ENCODE results near the gene NAALADL1. TPM values are rescaled to one million over a fixed set of nuclear protein-coding genes. Genes with fewer than 3 reads are reported as not detected.

The NAALADL1 gene
- total and polyA plus RNA-seq, 2 of the 4 experiments (the other 2 are of a cell fraction) = 3.8 to 5.8 TPM

GRCh38 chr11:64996327-64996709, 62.0 kb downstream of the NAALADL1 start (continued):
- TF ChIP-seq USF2 (IDR thresholded peaks at IDR 0.05; ENCODE audit: low read depth, low read length) (no peak), CEBPB (IDR thresholded peaks at IDR 0.05; ENCODE audit: low read depth, low read length) (no peak), RCOR1 (IDR thresholded peaks at IDR 0.05; ENCODE audit: insufficient replicate concordance, low read length) (no peak), RAD21 (IDR thresholded peaks at IDR 0.05; ENCODE audit: low read length) (no peak), MAFK (IDR thresholded peaks at IDR 0.05; ENCODE audit: low read depth, low read length) (no peak)

Small RNAs within 50 kb of the gene (microRNA-seq; reads per million reads assigned to microRNA genes)
- gene MIR6879 (ENCODE audit: insufficient read depth in 1 of 2, insufficient read length in 1 of 2, unreplicated experiment in 1 of 2) (0 reads per million in 2 experiments), gene SNX15 (ENCODE audit: insufficient read depth, insufficient read length) (not detected)

Small RNAs within 50 kb of the gene (small RNA-seq; reads per million reads assigned to genes)
- gene MIR6879 (0 reads per million in 5 experiments), gene SNX15 (0 to 2.4 (median 0) reads per million in 5 experiments)

Other genes with a start within 250 kb of the NAALADL1 start
- 8.8 and 9.4 TPM in 2 replicates for gene MEN1, start 248.0 kb downstream of the NAALADL1 start, total RNA-seq (2012; rRNA removed)
- gene MEN1, start 248.0 kb downstream of the NAALADL1 start, polyA plus RNA-seq (2012; rRNA removed) = 35.7 and 44.7 TPM in 2 replicates
- gene CDC42BPG, start 213.9 kb downstream of the NAALADL1 start, total RNA-seq (2012; rRNA removed) = under 0.01 TPM in 2 replicates
- 0.10 and 0.12 TPM in 2 replicates for gene CDC42BPG, start 213.9 kb downstream of the NAALADL1 start, polyA plus RNA-seq (2012; rRNA removed)
- 107 and 125 TPM in 2 replicates for gene EHD1, start 179.9 kb downstream of the NAALADL1 start, total RNA-seq (2012; rRNA removed)
- 209 and 216 TPM in 2 replicates for gene EHD1, start 179.9 kb downstream of the NAALADL1 start, polyA plus RNA-seq (2012; rRNA removed)
- gene ATG2A, start 141.3 kb downstream of the NAALADL1 start, total RNA-seq (2012; rRNA removed) = 3.2 and 3.6 TPM in 2 replicates
- gene ATG2A, start 141.3 kb downstream of the NAALADL1 start, polyA plus RNA-seq (2012; rRNA removed) = 10.5 and 12.7 TPM in 2 replicates
- 6.4 and 6.5 TPM in 2 replicates for gene PPP2R5B, start 133.9 kb downstream of the NAALADL1 start, total RNA-seq (2012; rRNA removed)
- gene PPP2R5B, start 133.9 kb downstream of the NAALADL1 start, polyA plus RNA-seq (2012; rRNA removed) = 23.5 and 23.6 TPM in 2 replicates
- gene GPHA2, start 122.7 kb downstream of the NAALADL1 start, total RNA-seq (2012; rRNA removed) = not detected in 2 replicates
- not detected in 2 replicates for gene GPHA2, start 122.7 kb downstream of the NAALADL1 start, polyA plus RNA-seq (2012; rRNA removed)
- not detected in 2 replicates for gene MAJIN, start 86.4 kb downstream of the NAALADL1 start, total RNA-seq (2012; rRNA removed)
- not detected in 2 replicates for gene MAJIN, start 86.4 kb downstream of the NAALADL1 start, polyA plus RNA-seq (2012; rRNA removed)
- 0.36 and 0.56 TPM in 2 replicates for gene BATF2, start 61.6 kb downstream of the NAALADL1 start, total RNA-seq (2012; rRNA removed)
- 1.2 and 1.6 TPM in 2 replicates for gene BATF2, start 61.6 kb downstream of the NAALADL1 start, polyA plus RNA-seq (2012; rRNA removed)
- gene ARL2, start 44.4 kb downstream of the NAALADL1 start, total RNA-seq (2012; rRNA removed) = 46.4 and 48.9 TPM in 2 replicates
- 152 and 168 TPM in 2 replicates for gene ARL2, start 44.4 kb downstream of the NAALADL1 start, polyA plus RNA-seq (2012; rRNA removed)
- 8.1 and 9.0 TPM in 2 replicates for gene SNX15, start 31.1 kb downstream of the NAALADL1 start, total RNA-seq (2012; rRNA removed)
- gene SNX15, start 31.1 kb downstream of the NAALADL1 start, polyA plus RNA-seq (2012; rRNA removed) = 15.2 and 16.3 TPM in 2 replicates
- 2.8 and 2.9 TPM in 2 replicates for gene SAC3D1, start 17.3 kb downstream of the NAALADL1 start, total RNA-seq (2012; rRNA removed)
- gene SAC3D1, start 17.3 kb downstream of the NAALADL1 start, polyA plus RNA-seq (2012; rRNA removed) = 13.2 and 15.4 TPM in 2 replicates
- gene CDCA5, start 25.5 kb upstream of the NAALADL1 start, total RNA-seq (2012; rRNA removed) = 9.1 and 10.0 TPM in 2 replicates
- gene CDCA5, start 25.5 kb upstream of the NAALADL1 start, polyA plus RNA-seq (2012; rRNA removed) = 14.0 and 14.9 TPM in 2 replicates
- 24.0 and 27.2 TPM in 2 replicates for gene ZFPL1, start 25.7 kb upstream of the NAALADL1 start, total RNA-seq (2012; rRNA removed)
- 67.5 and 75.6 TPM in 2 replicates for gene ZFPL1, start 25.7 kb upstream of the NAALADL1 start, polyA plus RNA-seq (2012; rRNA removed)
- gene VPS51, start 37.7 kb upstream of the NAALADL1 start, total RNA-seq (2012; rRNA removed) = 82.5 and 113 TPM in 2 replicates
- gene VPS51, start 37.7 kb upstream of the NAALADL1 start, polyA plus RNA-seq (2012; rRNA removed) = 56.3 and 71.2 TPM in 2 replicates
- 4.7 and 5.7 TPM in 2 replicates for gene TM7SF2, start 53.3 kb upstream of the NAALADL1 start, total RNA-seq (2012; rRNA removed)
- gene TM7SF2, start 53.3 kb upstream of the NAALADL1 start, polyA plus RNA-seq (2012; rRNA removed) = 7.6 and 11.5 TPM in 2 replicates
- gene ZNHIT2, start 59.1 kb upstream of the NAALADL1 start, total RNA-seq (2012; rRNA removed) = 3.6 and 3.9 TPM in 2 replicates
- gene ZNHIT2, start 59.1 kb upstream of the NAALADL1 start, polyA plus RNA-seq (2012; rRNA removed) = 5.9 and 7.7 TPM in 2 replicates
- gene FAU, start 63.6 kb upstream of the NAALADL1 start, total RNA-seq (2012; rRNA removed) = 189 and 285 TPM in 2 replicates
- 652 and 804 TPM in 2 replicates for gene FAU, start 63.6 kb upstream of the NAALADL1 start, polyA plus RNA-seq (2012; rRNA removed)
- gene MRPL49, start 63.8 kb upstream of the NAALADL1 start, total RNA-seq (2012; rRNA removed) = 54.2 and 55.2 TPM in 2 replicates
- 51.5 and 56.8 TPM in 2 replicates for gene MRPL49, start 63.8 kb upstream of the NAALADL1 start, polyA plus RNA-seq (2012; rRNA removed)
- 8.3 and 9.5 TPM in 2 replicates for gene SYVN1, start 76.0 kb upstream of the NAALADL1 start, total RNA-seq (2012; rRNA removed)
- gene SYVN1, start 76.0 kb upstream of the NAALADL1 start, polyA plus RNA-seq (2012; rRNA removed) = 45.7 and 52.9 TPM in 2 replicates
- not detected in 2 replicates for gene SPDYC, start 111.7 kb upstream of the NAALADL1 start, total RNA-seq (2012; rRNA removed)
- not detected in 2 replicates for gene SPDYC, start 111.7 kb upstream of the NAALADL1 start, polyA plus RNA-seq (2012; rRNA removed)
- gene CAPN1, start 123.4 kb upstream of the NAALADL1 start, total RNA-seq (2012; rRNA removed) = 62.8 and 110 TPM in 2 replicates
- gene CAPN1, start 123.4 kb upstream of the NAALADL1 start, polyA plus RNA-seq (2012; rRNA removed) = 182 and 263 TPM in 2 replicates
- gene POLA2, start 203.4 kb upstream of the NAALADL1 start, total RNA-seq (2012; rRNA removed) = 12.2 and 14.2 TPM in 2 replicates
- gene POLA2, start 203.4 kb upstream of the NAALADL1 start, polyA plus RNA-seq (2012; rRNA removed) = 17.3 and 19.9 TPM in 2 replicates